IMR-90 (cell line): ENCODE results near the gene HOXD10.

ENCODE experiments used
- BHLHE40 ChIP-seq: fragments of 150-350 bp; IDR thresholded peaks from 2 replicates; pipeline ENCODE4 v1.6.1; 2016; ENCODE audit warnings: mild to moderate bottlenecking, low read depth, low read length
- CEBPB ChIP-seq: IDR thresholded peaks from 2 replicates; pipeline ENCODE4 v1.6.1; 2012; ENCODE audit warnings: low read depth, low read length, improper control_type of control experiment
- CTCF ChIP-seq: conservative IDR thresholded peaks from 2 replicates; pipeline ENCODE4 v1.5.1; 2012; ENCODE audit warnings: mild to moderate bottlenecking, low read depth, low read length, improper control_type of control experiment
- ELK1 ChIP-seq: fragments of 150-350 bp; IDR thresholded peaks from 2 replicates; pipeline ENCODE4 v1.6.1; 2016; ENCODE audit warnings: low read depth, mild to moderate bottlenecking, low read length, moderate library complexity, borderline replicate concordance
- FOS ChIP-seq: fragments of 150-350 bp; IDR thresholded peaks from 2 replicates; pipeline ENCODE4 v1.6.1; 2016; ENCODE audit warnings: low read depth, low read length
- MAFK ChIP-seq: IDR thresholded peaks from 2 replicates; pipeline ENCODE4 v1.6.1; 2012; ENCODE audit warnings: low read depth, low read length, improper control_type of control experiment
- POLR2A ChIP-seq: IDR thresholded peaks from 2 replicates; pipeline ENCODE4 v1.6.1; 2012; ENCODE audit warnings: mild to moderate bottlenecking, low read depth, low read length
- RAD21 ChIP-seq: IDR thresholded peaks from 2 replicates; pipeline ENCODE4 v1.6.1; 2012; ENCODE audit warnings: low read length, improper control_type of control experiment
- RCOR1 ChIP-seq: IDR thresholded peaks from 2 replicates; pipeline ENCODE4 v1.6.1; 2012; ENCODE audit warnings: mild to moderate bottlenecking, low read length, improper control_type of control experiment; ENCODE audit not compliant: insufficient replicate concordance
- SMC3 ChIP-seq: fragments of 150-350 bp; IDR thresholded peaks from 2 replicates; pipeline ENCODE4 v1.6.1; 2016; ENCODE audit warnings: low read depth, mild to moderate bottlenecking, antibody characterized with exemption, low read length, moderate library complexity
- USF2 ChIP-seq: fragments of 150-350 bp; IDR thresholded peaks from 2 replicates; pipeline ENCODE4 v1.6.1; 2017; ENCODE audit warnings: mild to moderate bottlenecking, antibody characterized with exemption, low read length, low read depth

- no peak for TF ChIP-seq FOS
- TF ChIP-seq POLR2A: no peak
- TF ChIP-seq ELK1: no peak
- TF ChIP-seq CTCF: no peak
- TF ChIP-seq USF2: no peak
- no peak for TF ChIP-seq RAD21
- no peak for TF ChIP-seq RCOR1
- no peak for TF ChIP-seq BHLHE40
- no peak for TF ChIP-seq SMC3
- TF ChIP-seq MAFK: no peak
- TF ChIP-seq CEBPB: no peak
Observed at GRCh38 chr2:176095421-176095820, 21.2 kb upstream of the HOXD10 start.
